Rectal smooth muscle tissue (tissue), 1 donor: Measurements from ENCODE around the gene SPAG5.

Experiments
- H3K27ac ChIP-seq: one replicate; pipeline ENCODE4 v1.7.0; 2013; ENCODE audit warnings: low read depth, low read length, inconsistent platforms
- H3K27me3 ChIP-seq: one replicate; pipeline ENCODE4 v1.7.0; 2013; ENCODE audit warnings: low read length; ENCODE audit not compliant: control insufficient read depth, insufficient read depth
- H3K36me3 ChIP-seq: one replicate; pipeline ENCODE4 v1.7.0; 2013; ENCODE audit warnings: low read length; ENCODE audit not compliant: control insufficient read depth, insufficient read depth
- H3K4me1 ChIP-seq: one replicate; pipeline ENCODE4 v1.7.0; 2013; ENCODE audit warnings: low read length; ENCODE audit not compliant: control insufficient read depth, insufficient read depth
- H3K4me3 ChIP-seq: one replicate; pipeline ENCODE4 v1.7.0; 2013; ENCODE audit warnings: low read length
- H3K9ac ChIP-seq: one replicate; pipeline ENCODE4 v1.7.0; 2013; ENCODE audit warnings: low read length

SPAG5 gene

GRCh38 chr17:28529013-28529400 is 69.8 kb downstream of the SPAG5 start:
- Histone ChIP-seq H3K4me3 (no peak overlapping the region), H3K36me3 (no peaks in the 10 kb centered on the region), H3K9ac (no peak overlapping the region), H3K27me3 (no peaks in the 10 kb centered on the region), H3K27ac (no peak overlapping the region), H3K4me1 (no peaks in the 10 kb centered on the region)

- Histone ChIP-seq H3K4me3 (no peak overlapping the region), H3K36me3 (no peaks in the 10 kb centered on the region), H3K4me1 (no peaks in the 10 kb centered on the region), H3K9ac (no peak overlapping the region), H3K27me3 (no peaks in the 10 kb centered on the region), H3K27ac (no peak overlapping the region)
Measured at GRCh38 chr17:28528327-28529012, 70.4 kb downstream of the SPAG5 start.

GRCh38 chr17:28527859-28528258 is 71.0 kb downstream of the SPAG5 start:
- Histone ChIP-seq H3K27ac (no peak overlapping the region), H3K36me3 (no peaks in the 10 kb centered on the region), H3K4me1 (no peaks in the 10 kb centered on the region), H3K27me3 (no peaks in the 10 kb centered on the region), H3K4me3 (no peak overlapping the region), H3K9ac (no peak overlapping the region)
